Hematopoietic multipotent progenitor cell treated with erythropoietin and hydrocortisone succinate and interleukin-3 and kit ligand, for 15 days (in vitro differentiated cells): ENCODE data around the gene MYRF.

ENCODE experiments used
- DNase-seq: peaks from one replicate; pipeline ENCODE4 v3.0.0-alpha.2; 2015; ENCODE audit warnings: low spot score

Gene MYRF

GRCh38 chr11:61776561-61777075 is 24.2 kb downstream of the MYRF start:
- peak; percentile 57 for DNase-seq

GRCh38 chr11:61777234-61778090 is 25.0 kb downstream of the MYRF start:
- DNase-seq: no peak

DNA sequence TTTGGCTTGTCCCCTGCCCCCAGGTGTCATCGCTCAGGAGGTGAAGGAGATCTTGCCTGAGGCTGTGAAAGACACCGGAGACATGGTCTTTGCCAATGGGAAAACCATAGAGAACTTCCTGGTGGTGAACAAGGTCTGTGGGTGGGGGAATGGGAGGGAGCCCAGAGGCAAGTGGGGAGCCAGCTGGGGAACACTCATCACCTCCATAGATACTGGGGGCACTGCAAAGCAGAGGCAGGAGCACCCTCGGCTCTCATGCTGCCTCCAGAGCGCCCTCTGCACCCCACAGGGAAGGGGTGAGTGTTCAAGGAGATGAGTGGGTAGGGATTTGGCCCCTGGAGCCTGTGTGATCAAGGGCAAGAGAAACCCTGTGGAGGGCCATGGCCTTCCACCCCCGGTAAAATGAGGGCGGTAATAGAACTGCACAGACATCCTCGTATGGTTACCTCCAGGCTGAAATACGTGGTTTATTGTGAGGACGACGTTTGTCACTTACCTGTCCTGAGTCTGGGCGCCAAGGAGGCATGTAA is 26.0 kb downstream of the MYRF start:
- no peak for DNase-seq

DNA sequence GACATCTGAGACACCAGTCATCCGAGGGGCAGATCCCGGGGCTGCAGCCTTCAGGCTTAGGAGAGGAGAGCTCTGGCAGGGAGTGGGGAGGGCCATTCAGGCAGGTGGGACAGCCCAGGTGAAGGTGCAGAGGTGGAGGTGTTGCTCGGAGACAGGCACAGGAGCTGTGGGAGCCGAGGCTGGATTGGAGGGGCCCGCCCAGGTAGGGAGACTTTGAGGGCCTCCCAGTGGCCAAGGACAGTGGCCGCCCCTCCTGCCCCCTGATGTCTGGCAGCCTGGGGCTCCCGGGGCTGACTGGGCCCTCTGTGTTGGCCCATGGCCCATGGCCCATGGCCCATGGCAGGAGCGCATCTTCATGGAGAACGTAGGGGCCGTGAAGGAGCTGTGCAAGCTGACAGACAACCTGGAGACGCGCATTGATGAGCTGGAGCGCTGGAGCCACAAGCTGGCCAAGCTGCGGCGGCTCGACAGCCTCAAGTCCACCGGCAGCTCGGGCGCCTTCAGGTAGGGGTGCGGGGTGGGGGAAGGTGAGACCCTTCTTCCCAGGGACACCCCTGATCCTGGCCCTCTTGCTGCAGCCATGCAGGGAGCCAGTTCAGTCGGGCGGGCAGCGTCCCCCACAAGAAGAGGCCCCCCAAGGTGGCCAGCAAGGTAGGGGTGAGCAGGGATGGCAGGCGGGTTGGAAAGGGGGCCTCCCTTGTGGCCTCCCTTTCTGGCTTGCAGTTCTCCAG is 26.6 kb downstream of the MYRF start:
- no peak for DNase-seq

GRCh38 chr11:61779666-61780525 is 27.5 kb downstream of the MYRF start:
- no peak for DNase-seq

GRCh38 chr11:61780581-61781162 is 28.2 kb downstream of the MYRF start:
- DNase-seq: no peak

GRCh38 chr11:61781585-61781984 is 29.1 kb downstream of the MYRF start:
- no peak for DNase-seq

- no peak for DNase-seq
These were observed 29.9 kb downstream of the MYRF start for GRCh38 chr11:61782299-61782698.

- DNase-seq: no peak
These were observed 30.4 kb downstream of the MYRF start for GRCh38 chr11:61782841-61783240.

DNA sequence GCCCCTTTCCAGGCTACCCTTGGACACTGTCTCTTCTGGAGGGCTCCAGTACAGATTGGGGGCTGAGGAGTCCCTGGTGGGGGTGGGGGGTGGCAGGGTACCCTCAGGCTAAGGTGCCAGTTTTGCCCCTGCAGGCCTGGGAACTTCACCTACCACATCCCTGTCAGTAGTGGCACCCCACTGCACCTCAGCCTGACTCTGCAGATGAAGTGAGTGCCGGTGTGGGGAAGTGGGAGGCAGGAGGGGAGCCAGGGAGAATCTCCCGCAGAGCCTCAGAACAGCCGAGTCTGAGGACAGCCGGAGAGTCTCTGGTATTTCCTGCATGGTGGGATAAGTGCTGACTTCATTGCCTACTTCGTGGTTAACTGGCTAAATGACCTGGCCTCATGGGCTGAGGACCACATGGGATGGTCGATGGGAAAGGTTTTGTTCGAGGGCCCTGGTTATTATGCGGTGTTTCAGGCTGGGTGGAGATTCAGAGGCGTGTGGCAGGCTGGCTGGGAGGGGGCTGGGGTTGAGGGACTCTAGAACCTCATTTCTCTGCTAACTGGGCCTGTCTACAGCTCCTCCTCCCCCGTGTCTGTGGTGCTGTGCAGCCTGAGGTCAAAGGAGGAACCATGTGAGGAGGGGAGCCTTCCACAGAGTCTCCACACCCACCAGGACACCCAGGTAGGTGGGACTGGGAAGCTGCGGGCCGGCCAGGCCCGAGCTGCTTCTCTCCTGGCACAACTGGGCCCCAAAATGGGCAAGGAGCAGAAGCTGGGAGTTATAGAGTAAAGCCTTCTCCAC is 31.5 kb downstream of the MYRF start:
- no peak for DNase-seq

DNA sequence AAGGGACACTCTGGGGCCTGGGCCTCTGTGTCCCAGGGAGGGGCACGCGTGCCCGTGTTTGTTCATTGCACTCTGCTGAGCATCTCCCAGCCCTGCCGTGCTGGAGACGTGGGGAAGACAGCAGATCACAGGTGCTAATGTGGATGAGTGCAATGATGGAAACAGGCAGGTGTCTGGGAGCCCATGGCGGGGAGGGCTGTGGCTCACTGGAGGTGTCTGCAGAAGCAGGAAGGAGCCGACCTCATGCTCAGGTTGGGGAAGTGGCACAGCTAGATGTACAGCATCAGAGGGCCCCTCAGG is 32.0 kb downstream of the MYRF start:
- DNase-seq: no peak

- no peak for DNase-seq
These were observed 33.5 kb downstream of the MYRF start for GRCh38 chr11:61785837-61786402.

DNA sequence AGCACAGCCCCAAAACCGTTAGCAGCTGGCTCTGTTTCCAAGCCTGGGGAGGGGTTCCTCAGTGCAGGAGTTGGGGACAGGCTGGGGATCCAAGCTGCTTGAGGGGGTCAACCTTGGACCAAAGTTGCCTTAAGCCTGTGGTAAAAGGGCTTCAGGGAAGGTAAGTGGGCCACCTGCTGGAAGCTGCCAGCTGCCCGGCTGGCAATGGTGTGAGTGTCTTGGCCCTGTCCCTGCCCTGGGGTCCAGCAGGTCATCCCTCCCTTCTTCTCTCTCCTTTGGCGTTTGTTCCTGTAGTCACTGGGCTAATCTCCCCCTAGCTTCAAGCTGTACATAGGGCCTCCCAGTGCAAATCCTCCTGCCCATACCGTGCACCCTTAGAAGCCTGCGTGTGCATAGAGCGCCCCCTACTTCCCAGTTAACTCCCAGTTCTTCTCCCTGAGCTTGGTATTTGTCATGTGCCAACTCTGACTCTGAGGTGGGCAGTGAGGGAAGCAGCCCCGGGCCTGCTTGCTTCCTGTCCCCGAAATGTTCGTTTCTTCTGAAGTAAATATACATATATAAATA is 35.6 kb downstream of the MYRF start:
- DNase-seq: peak; percentile 60

- peak; percentile 42 for DNase-seq
These were observed 39.4 kb downstream of the MYRF start for GRCh38 chr11:61791737-61792309.

GRCh38 chr11:61792310-61793082 is 40.1 kb downstream of the MYRF start, which contains the start of the genes FEN1 and TMEM258:
FEN1 (plus strand) TSS chr11:61792911; CDS start chr11:61795362, 2,451 bp downstream.
TMEM258 (minus strand) TSS chr11:61792599; CDS start chr11:61792558, 41 bp downstream.
- peak; percentile 89 for DNase-seq

GRCh38 chr11:61793083-61793828 is 40.8 kb downstream of the MYRF start:
- DNase-seq: no peak

- DNase-seq: no peak
These were observed 41.4 kb downstream of the MYRF start for GRCh38 chr11:61793829-61794204.

GRCh38 chr11:61794579-61794978 is 42.1 kb downstream of the MYRF start:
- no peak for DNase-seq
